ENCODE results near the gene SSTR1. TPM values are rescaled to one million over a fixed set of nuclear protein-coding genes. Genes with fewer than 3 reads are reported as not detected.

Gene SSTR1
- total and polyA plus RNA-seq, 2 of the 13 experiments (the other 11 are each of a cell fraction or from before 2014, with no cell fraction given) = 0.04 TPM

GRCh38 chr14:38238878-38239277 is 31.2 kb downstream of the SSTR1 start:
- no peak for DNase-seq (ENCODE audit: low spot score)
- Histone ChIP-seq H3K27me3 (ENCODE audit: control insufficient read depth in 1 of 2, insufficient read depth in 2 of 2, low read length in 2 of 2) (no peaks in the 10 kb centered on the region), H3K9me3 (ENCODE audit: low read length) (no peaks in the 10 kb centered on the region), H3K4me2 (ENCODE audit: low read depth, low read length) (no peak overlapping the region), H3K4me1 (ENCODE audit: insufficient read depth, low read length) (no peaks in the 10 kb centered on the region), H3K36me3 (replicated peaks in 1 of 2; ENCODE audit: control insufficient read depth in 1 of 2, insufficient read depth in 2 of 2, low read length in 2 of 2) (no peaks in the 10 kb centered on the region), H2AFZ (ENCODE audit: low read length) (no peak overlapping the region), H3K27ac (ENCODE audit: extremely low read length, insufficient read depth, low read length) (no peak overlapping the region), H4K20me1 (ENCODE audit: insufficient read depth, low read length) (no peaks in the 10 kb centered on the region), H3K79me2 (ENCODE audit: insufficient read depth, low read length) (no peaks in the 10 kb centered on the region), H3K4me3 (replicated peaks in 1 of 3; ENCODE audit: insufficient read depth in 1 of 3, low read depth in 2 of 3, low read length in 3 of 3) (no peak overlapping the region), H3K9ac (ENCODE audit: insufficient read depth, low read depth, low read length) (no peak overlapping the region)
- ATAC-seq = no peak
- intact Hi-C loops (cut with micrococcal nuclease; ENCODE audit: unreplicated experiment) (no loop called here), in situ Hi-C loops (cut with HindIII; ENCODE audit: extremely low pct_ligation_motif_present, low pct_unique_long_range_greater_than_20kb) (no loop called here)
- ChIA-PET POLR2A (no interaction called here), CTCF (ENCODE audit: low intra/inter-chr PET ratio, low total read pairs) (no interaction called here)
- no peak for FAIRE-seq
- BruUV-seq (replicated peaks) = no TSS peak
- TF ChIP-seq KDM5A (IDR thresholded peaks at IDR 0.05; ENCODE audit: borderline replicate concordance, low read length) (no peak), STAG1 (CRISPR knock-in tag; IDR thresholded peaks at IDR 0.05) (no peak), ZNF431 (CRISPR knock-in tag; IDR thresholded peaks at IDR 0.05; ENCODE audit: borderline replicate concordance, low read depth) (no peak), ZNF605 (CRISPR knock-in tag; IDR thresholded peaks at IDR 0.05) (no peak), PPARG (CRISPR knock-in tag; conservative IDR thresholded peaks at IDR 0.05) (no peak), AKAP8 (CRISPR knock-in tag; IDR thresholded peaks at IDR 0.05) (no peak), NONO (IDR thresholded peaks at IDR 0.05) (no peak), NONO (CRISPR knock-in tag; conservative IDR thresholded peaks at IDR 0.05) (no peak), SP4 (CRISPR knock-in tag; IDR thresholded peaks at IDR 0.05) (no peak), NFE2L1 (CRISPR knock-in tag; IDR thresholded peaks at IDR 0.05; ENCODE audit: borderline replicate concordance) (no peak), ZNF563 (CRISPR knock-in tag; IDR thresholded peaks at IDR 0.05) (no peak)

GRCh38 chr14:38243696-38244240 is 36.1 kb downstream of the SSTR1 start:
- DNase-seq (ENCODE audit: low spot score) (no peak), FAIRE-seq (no peak), ATAC-seq (no peak)
- H3K27ac ChIP-seq (ENCODE audit: extremely low read length, insufficient read depth, low read length) = no peak overlapping the region
- 0% methylated on average over 1 of the region's 1 CpG for WGBS (ENCODE audit: low lambda C conversion rate)
- no peak overlapping the region for H3K4me2 ChIP-seq (ENCODE audit: low read depth, low read length)
- no peaks in the 10 kb centered on the region for H3K27me3 ChIP-seq (ENCODE audit: control insufficient read depth in 1 of 2, insufficient read depth in 2 of 2, low read length in 2 of 2)
- no TSS peak for BruUV-seq (replicated peaks)
- no peak overlapping the region for H3K4me3 ChIP-seq (replicated peaks in 1 of 3; ENCODE audit: insufficient read depth in 1 of 3, low read depth in 2 of 3, low read length in 3 of 3)
- H4K20me1 ChIP-seq (ENCODE audit: insufficient read depth, low read length) = no peaks in the 10 kb centered on the region
- no peaks in the 10 kb centered on the region for H3K4me1 ChIP-seq (ENCODE audit: insufficient read depth, low read length)
- CTCF ChIA-PET (ENCODE audit: low intra/inter-chr PET ratio, low total read pairs) = no interaction called here
- no peak overlapping the region for H2AFZ ChIP-seq (ENCODE audit: low read length)
- H3K36me3 ChIP-seq (replicated peaks in 1 of 2; ENCODE audit: control insufficient read depth in 1 of 2, insufficient read depth in 2 of 2, low read length in 2 of 2) = no peaks in the 10 kb centered on the region
- no peaks in the 10 kb centered on the region for H3K9me3 ChIP-seq (ENCODE audit: low read length)
- H3K9ac ChIP-seq (ENCODE audit: insufficient read depth, low read depth, low read length) = no peak overlapping the region
- in situ Hi-C loops (cut with HindIII; ENCODE audit: extremely low pct_ligation_motif_present, low pct_unique_long_range_greater_than_20kb) = no loop called here
- intact Hi-C loops (cut with micrococcal nuclease; ENCODE audit: unreplicated experiment) = no loop called here
- no peaks in the 10 kb centered on the region for H3K79me2 ChIP-seq (ENCODE audit: insufficient read depth, low read length)
- POLR2A ChIA-PET = no interaction called here
- TF ChIP-seq ASH2L (IDR thresholded peaks at IDR 0.05; ENCODE audit: insufficient read length, low read depth, low read length) = no peak
- no peak for TF ChIP-seq ZNF432 (CRISPR knock-in tag; IDR thresholded peaks at IDR 0.05; ENCODE audit: borderline replicate concordance)
- no peak for TF ChIP-seq PLRG1 (conservative IDR thresholded peaks at IDR 0.05)
- TF ChIP-seq ZNF580 (CRISPR knock-in tag; IDR thresholded peaks at IDR 0.05; ENCODE audit: borderline replicate concordance, low read depth) = no peak
- no peak for TF ChIP-seq ZNF549 (CRISPR knock-in tag; IDR thresholded peaks at IDR 0.05)
- TF ChIP-seq DNMT1 (CRISPR knock-in tag; IDR thresholded peaks at IDR 0.05) = no peak
- no peak for TF ChIP-seq ZNF280B (CRISPR knock-in tag; IDR thresholded peaks at IDR 0.05; ENCODE audit: borderline replicate concordance)

All from HepG2 (cell line).